DND-41 (cell line): ENCODE results near the gene ZHX3.

ENCODE experiments used
- CTCF ChIP-seq: IDR thresholded peaks from 2 replicates; pipeline ENCODE4 v1.5.1; 2012; ENCODE audit warnings: borderline replicate concordance, low read length, moderate library complexity, mild to moderate bottlenecking; ENCODE audit not compliant: poor library complexity, severe bottlenecking; ENCODE audit errors: extremely low read depth
- EZH2 ChIP-seq: IDR thresholded peaks from 3 replicates; pipeline ENCODE4 v1.6.1; 2012; ENCODE audit warnings: borderline replicate concordance, low read depth, mild to moderate bottlenecking, moderate library complexity, low read length, inconsistent platforms; ENCODE audit not compliant: severe bottlenecking

GRCh38 chr20:41308726-41309413 lies 8.7 kb downstream of the ZHX3 start:
- TF ChIP-seq CTCF (no peak), EZH2 (no peak)
